ENCODE data around the gene ESRRA. TPM values are rescaled to one million over a fixed set of nuclear protein-coding genes. Genes with fewer than 3 reads are reported as not detected.
A peak's percentile ranks its signal among the peaks of the same experiment; 100 is the strongest.

Gene ESRRA
- total and polyA plus RNA-seq, 9 of the 15 experiments (the other 6 are each of a cell fraction or from before 2014, with no cell fraction given): 0.27 to 89.7 (median 23.7) TPM

DNA sequence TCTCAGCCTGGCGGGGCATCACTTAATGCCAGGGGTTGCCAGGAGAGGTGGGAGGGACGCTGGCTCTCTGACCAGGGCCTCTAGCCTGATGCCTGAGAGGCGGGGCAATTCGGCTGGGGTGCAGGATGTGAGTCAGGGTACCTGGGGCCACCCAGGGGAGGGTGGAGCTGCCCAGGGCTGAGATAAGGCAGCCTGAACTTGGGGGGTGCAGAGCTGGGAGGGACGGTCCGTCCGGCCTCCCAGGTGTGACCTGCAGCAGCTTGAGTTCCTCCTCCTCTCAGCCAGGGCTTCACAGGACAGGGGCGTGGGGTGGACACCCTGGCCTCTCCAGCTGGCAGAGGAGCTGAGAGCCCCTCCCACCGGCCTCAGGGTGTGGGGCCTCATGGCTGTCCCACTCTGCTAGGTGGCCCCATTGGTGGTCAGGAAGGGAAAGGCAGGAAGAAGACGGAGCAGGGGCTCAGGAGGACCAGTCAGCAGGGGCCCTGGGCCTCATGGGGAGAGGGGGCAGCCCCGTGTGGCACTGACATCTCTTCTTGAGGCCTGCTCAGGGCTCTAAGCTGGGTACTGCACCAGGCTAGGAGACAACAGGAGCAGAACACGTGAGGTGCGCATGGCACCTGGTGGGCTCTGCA is 52.7 kb downstream of the ESRRA start (continued):
- TF ChIP-seq BRF2 (IDR thresholded peaks at IDR 0.05; ENCODE audit: borderline replicate concordance, insufficient read depth, insufficient read length): no peak
- TF ChIP-seq ZNF384 (IDR thresholded peaks at IDR 0.05; ENCODE audit: low read depth, low read length): no peak
- TF ChIP-seq ZNF197 (CRISPR knock-in tag; IDR thresholded peaks at IDR 0.05; ENCODE audit: low read depth): no peak
- TF ChIP-seq ZNF780A (CRISPR knock-in tag; IDR thresholded peaks at IDR 0.05): no peak
- no peak for TF ChIP-seq RAD51 (IDR thresholded peaks at IDR 0.05; ENCODE audit: borderline replicate concordance, low read depth)
- TF ChIP-seq JUND (IDR thresholded peaks at IDR 0.05; ENCODE audit: borderline replicate concordance, low read depth, low read length): peak; percentile 75
- TF ChIP-seq JUND (tag; IDR thresholded peaks at IDR 0.05; ENCODE audit: borderline replicate concordance, low read depth, low read length): peak; percentile 36; the same call in 1 of the 3 replicates
- 0 out of 2 replicates have a peak, but pooled peaks have one; percentile 26 for TF ChIP-seq MBD2 (IDR thresholded peaks at IDR 0.05; ENCODE audit: borderline replicate concordance, low read depth)
- no peak for TF ChIP-seq HES1 (IDR thresholded peaks at IDR 0.05; ENCODE audit: low read depth)
- TF ChIP-seq, protein P1, sequence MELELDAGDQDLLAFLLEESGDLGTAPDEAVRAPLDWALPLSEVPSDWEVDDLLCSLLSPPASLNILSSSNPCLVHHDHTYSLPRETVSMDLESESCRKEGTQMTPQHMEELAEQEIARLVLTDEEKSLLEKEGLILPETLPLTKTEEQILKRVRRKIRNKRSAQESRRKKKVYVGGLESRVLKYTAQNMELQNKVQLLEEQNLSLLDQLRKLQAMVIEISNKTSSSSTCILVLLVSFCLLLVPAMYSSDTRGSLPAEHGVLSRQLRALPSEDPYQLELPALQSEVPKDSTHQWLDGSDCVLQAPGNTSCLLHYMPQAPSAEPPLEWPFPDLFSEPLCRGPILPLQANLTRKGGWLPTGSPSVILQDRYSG (tag; conservative IDR thresholded peaks at IDR 0.05; ENCODE audit: low read depth): no peak
- no peak for TF ChIP-seq ELF4 (CRISPR knock-in tag; IDR thresholded peaks at IDR 0.05)
- TF ChIP-seq, protein P2, sequence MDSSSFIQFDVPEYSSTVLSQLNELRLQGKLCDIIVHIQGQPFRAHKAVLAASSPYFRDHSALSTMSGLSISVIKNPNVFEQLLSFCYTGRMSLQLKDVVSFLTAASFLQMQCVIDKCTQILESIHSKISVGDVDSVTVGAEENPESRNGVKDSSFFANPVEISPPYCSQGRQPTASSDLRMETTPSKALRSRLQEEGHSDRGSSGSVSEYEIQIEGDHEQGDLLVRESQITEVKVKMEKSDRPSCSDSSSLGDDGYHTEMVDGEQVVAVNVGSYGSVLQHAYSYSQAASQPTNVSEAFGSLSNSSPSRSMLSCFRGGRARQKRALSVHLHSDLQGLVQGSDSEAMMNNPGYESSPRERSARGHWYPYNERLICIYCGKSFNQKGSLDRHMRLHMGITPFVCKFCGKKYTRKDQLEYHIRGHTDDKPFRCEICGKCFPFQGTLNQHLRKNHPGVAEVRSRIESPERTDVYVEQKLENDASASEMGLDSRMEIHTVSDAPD (CRISPR knock-in tag; IDR thresholded peaks at IDR 0.05): no peak
- TF ChIP-seq CHCHD3 (CRISPR knock-in tag; IDR thresholded peaks at IDR 0.05): no peak
- TF ChIP-seq DLX4 (CRISPR knock-in tag; IDR thresholded peaks at IDR 0.05): no peak
- peak; percentile 51; the same call in 1 of the 2 replicates for TF ChIP-seq SMARCE1 (IDR thresholded peaks at IDR 0.05)
- no peak for TF ChIP-seq RBM34 (IDR thresholded peaks at IDR 0.05; ENCODE audit: borderline replicate concordance, insufficient read depth, low read length)
- no peak for TF ChIP-seq PYGO2 (tag; IDR thresholded peaks at IDR 0.05)
- TF ChIP-seq BCLAF1 (IDR thresholded peaks at IDR 0.05; ENCODE audit: borderline replicate concordance in 1 of 2, control insufficient read depth in 1 of 2, low read depth in 2 of 2, low read length in 1 of 2): no peak
